Subcutaneous adipose tissue (tissue), 4 donors: ENCODE data around the gene ACR. TPM values are rescaled to one million over a fixed set of nuclear protein-coding genes. Genes with fewer than 3 reads are reported as not detected.

Experiments
- CTCF ChIP-seq: fragments of 450-650 bp; IDR thresholded peaks from one replicate; pipeline ENCODE4 v1.5.1; 2016; ENCODE audit warnings: low read depth, mild to moderate bottlenecking, control low read depth, antibody characterized with exemption, moderate library complexity
- total RNA-seq, 4 donors: library from RNA; depleted of rRNA; stranded (reverse); fragments of >200 nt; gene quantifications; one replicate each; pipeline ENCODE4 v1.1.0, GENCODE V29; 2016

Gene ACR
- total RNA-seq, result 1 to 10 TPM in 2 of 4 donors, not detected in 2; 1.3 to 1.5 TPM

DNA sequence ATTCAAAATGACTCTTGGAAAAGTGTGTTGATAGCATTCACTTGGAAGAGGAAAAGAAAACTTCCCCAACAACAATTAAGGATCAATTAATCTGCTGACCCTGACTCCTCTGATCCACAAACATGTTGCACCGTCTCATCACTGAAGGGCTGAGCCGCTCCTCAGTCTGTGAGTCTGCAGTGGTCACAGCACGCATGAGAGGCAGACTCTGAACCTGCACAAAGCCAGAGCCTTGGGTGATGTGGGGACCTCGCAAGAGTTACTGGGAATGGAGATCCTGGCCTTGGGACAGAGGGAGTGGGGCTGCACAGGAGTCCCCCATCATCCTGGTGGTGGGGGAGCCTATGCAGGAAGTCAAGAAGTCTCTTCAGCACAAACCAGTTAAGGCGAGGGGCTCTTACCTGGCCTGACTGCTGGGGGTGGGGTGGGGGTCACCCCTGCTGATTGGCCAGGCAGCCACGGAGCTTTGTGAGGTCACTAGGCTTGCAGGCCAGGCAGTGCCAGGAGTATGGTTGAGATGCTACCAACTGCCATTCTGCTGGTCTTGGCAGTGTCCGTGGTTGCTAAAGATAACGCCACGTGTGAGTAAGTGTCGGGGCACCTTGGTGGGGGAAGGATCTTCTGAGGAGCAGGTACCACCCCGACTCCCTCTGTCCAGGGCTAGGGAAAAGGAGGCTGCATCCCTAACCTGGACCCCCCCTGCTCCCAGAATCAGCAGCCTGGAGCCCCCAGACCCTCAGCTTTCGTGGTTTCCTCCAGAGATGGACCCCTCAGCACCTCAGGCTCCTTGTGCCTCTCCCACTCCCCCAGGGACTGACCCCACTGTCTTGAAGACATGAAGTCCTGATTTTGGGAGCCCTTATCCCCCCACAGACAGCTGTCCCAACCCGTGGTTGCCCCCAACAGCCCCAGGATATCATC, at the start of gene ACR:
Gene ACR, plus strand, starts transcription at position 477 of the 921 bp plus-strand sequence. Its CDS starts 32 bp downstream, at position 509.
- TF ChIP-seq CTCF, result no peak

- TF ChIP-seq CTCF, result no peak
These were observed 49.6 kb upstream of the ACR start for GRCh38 chr22:50688448-50688847.

DNA sequence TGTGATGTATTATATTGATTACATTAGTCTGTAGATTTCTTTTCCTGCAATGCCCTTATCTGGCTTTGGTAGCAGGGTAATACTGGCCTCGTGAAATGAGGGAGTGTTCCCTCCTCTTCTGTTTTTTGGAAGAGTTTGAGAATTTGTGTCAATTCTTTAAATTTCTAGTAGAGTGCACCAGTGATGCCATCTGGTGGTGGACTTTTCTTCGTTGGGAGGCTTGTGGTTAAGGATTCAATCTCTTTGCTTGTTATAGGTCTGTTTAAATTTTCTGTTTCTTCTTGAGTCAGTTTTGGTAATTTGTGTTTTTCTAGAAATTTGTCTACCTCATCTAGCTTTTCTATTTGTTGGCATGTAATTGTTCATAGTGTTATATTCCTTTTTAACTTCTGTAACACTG, 46.5 kb upstream of the ACR start:
- TF ChIP-seq CTCF, result no peak

DNA sequence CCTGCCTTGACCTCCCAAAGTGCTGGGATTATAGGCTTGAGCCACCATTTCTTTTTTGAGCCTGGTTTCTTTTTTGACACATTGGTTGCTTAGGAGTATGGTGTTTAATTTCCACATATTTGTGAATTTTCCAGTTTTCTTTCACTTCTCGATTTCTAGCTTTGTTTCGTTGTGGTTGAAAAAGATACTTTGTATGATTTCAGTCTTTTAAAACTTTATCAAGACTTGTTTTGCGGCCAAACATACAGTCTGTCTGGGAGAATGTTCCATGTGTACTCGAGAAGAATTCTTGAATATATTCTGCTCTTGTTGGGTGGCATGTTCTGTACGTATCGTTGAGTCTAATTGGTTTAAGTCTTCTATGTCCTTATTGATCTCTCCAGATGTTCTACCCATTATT, 44.5 kb upstream of the ACR start:
- no peak for TF ChIP-seq CTCF

DNA sequence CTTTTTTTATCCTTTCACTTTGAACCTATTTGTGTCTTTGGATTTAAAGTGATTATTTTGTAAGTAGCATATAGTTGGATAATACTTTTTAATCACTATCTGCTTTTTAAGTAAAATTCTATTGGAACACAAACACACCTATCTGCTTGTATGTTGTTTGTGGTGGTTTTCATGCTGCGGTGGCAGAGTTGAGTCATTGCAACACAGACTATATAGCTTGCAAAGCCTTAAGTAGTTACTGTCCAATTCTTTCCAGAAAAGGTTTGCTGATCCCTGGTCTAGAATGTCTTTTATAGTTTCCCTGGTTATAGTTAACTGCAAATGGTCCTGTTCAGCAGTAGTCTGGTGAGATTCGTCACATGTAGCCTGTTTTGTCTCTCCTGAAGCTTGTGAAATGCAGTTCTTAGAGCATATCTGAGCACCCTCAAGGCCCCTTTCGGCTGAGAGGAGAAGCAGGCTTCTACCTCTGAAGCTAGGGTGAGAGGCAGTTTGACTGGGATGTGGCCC, 43.9 kb upstream of the ACR start:
- TF ChIP-seq CTCF, result no peak

DNA sequence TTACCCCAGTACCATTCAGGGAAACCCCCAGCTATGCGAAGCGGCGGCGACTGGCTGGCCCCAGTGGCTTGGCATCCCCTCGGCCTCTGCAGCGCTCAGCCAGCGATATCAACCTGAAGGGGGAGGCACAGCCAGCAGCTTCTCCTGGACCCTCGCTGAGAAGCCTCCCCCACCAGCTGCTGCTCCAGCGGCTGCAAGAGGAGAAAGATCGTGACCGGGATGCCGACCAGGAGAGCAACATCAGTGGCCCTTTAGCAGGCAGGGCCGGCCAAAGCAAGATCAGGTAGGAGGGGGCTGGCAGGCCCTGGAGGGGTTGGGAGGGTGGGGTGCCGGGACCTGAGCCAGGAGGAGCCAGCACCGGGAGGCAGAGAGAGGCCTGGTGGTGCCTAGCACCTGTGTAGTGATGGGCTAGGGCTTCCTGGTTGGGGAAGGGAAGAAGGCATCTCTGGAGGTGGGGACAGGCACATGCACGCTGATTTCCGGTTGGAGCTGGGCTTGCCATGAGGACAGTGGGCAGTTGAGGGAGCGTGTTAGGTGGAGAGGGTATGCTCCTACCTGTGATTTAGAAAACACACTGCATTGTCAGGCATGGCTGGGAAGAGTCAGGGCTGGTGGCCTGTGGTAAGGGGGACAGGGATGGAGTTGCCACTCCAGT, 43.1 kb upstream of the ACR start:
- TF ChIP-seq CTCF, result no peak
